GM18907 (cell line): Measurements from ENCODE around the gene AK5.

ENCODE experiments used
- ATAC-seq: cut with Tn5 transposase; IDR thresholded peaks from one replicate; pipeline ENCODE4 v1.9.1; 2021; ENCODE audit warnings: mild to moderate bottlenecking, moderate library complexity; ENCODE audit not compliant: unreplicated experiment

Gene AK5

GRCh38 chr1:77582905-77583304, 301.1 kb downstream of the AK5 start:
- peak; percentile 51 for ATAC-seq

- ATAC-seq: no peak
These were observed 301.7 kb downstream of the AK5 start for GRCh38 chr1:77583483-77583882.

- no peak for ATAC-seq
These were observed 303.1 kb downstream of the AK5 start for GRCh38 chr1:77584884-77585283.

- no peak for ATAC-seq
These were observed 303.9 kb downstream of the AK5 start for GRCh38 chr1:77585610-77586314.

GRCh38 chr1:77589231-77589630, 307.4 kb downstream of the AK5 start:
- ATAC-seq: no peak

- ATAC-seq: no peak
These were observed 308.8 kb downstream of the AK5 start for GRCh38 chr1:77590651-77591050.

GRCh38 chr1:77592906-77593305, 311.1 kb downstream of the AK5 start:
- ATAC-seq: no peak

GRCh38 chr1:77594366-77595112, 312.7 kb downstream of the AK5 start:
- ATAC-seq: peak; percentile 83

GRCh38 chr1:77597310-77597709, 315.5 kb downstream of the AK5 start:
- ATAC-seq: no peak

- ATAC-seq: no peak
These were observed 323.6 kb downstream of the AK5 start for GRCh38 chr1:77605246-77606026.

GRCh38 chr1:77608893-77609292, 327.1 kb downstream of the AK5 start:
- no peak for ATAC-seq
